Measurements from ENCODE around the gene MSI2. TPM values are rescaled to one million over a fixed set of nuclear protein-coding genes. Genes with fewer than 3 reads are reported as not detected.

Gene MSI2
- total RNA-seq, 1 donor from 2014 or later = 67.9 TPM

DNA sequence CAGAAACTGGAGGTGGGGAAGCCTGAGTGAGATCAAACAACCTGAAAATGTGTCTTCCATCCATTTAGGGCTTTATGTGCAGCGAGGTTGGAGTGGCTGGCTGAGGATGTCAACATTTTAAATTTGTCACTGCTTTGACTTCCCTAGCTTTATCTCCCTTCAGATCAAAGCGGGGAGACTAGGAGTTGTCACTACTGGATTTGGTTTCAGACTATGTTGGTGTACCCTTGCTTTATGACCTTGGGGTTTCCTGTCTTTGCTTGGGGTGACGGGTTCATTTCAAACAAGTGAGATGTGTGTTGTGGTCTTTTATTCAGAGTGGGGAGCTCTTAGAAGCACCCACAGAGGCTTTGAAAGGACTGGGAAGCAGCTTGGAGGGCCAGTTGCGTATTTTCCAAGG lies 25.6 kb downstream of the MSI2 start:
- Histone ChIP-seq H3K79me2 (ENCODE audit: insufficient read depth, low read length) (peaks cover 5% of the 10 kb centered on the region), H3K4me2 (ENCODE audit: low read length) (no peak overlapping the region), H3K4me1 (ENCODE audit: insufficient read depth, low read length) (peaks cover 25% of the 10 kb centered on the region), H3K27me3 (ENCODE audit: insufficient read depth, low read length) (no peaks in the 10 kb centered on the region), H3K9ac (ENCODE audit: low read length) (no peak overlapping the region), H3K4me3 (ENCODE audit: insufficient read depth, low read depth, low read length) (no peak overlapping the region), H3K9me3 (ENCODE audit: insufficient read depth, low read depth, low read length) (no peaks in the 10 kb centered on the region), H3K27ac (ENCODE audit: low read depth, low read length) (no peak overlapping the region), H4K20me1 (ENCODE audit: insufficient read depth, low read length) (peaks cover 58% of the 10 kb centered on the region), H2AFZ (ENCODE audit: low read depth, low read length) (no peak overlapping the region), H3K36me3 (ENCODE audit: insufficient read depth, low read length) (no peaks in the 10 kb centered on the region)
- TF ChIP-seq, protein P1, sequence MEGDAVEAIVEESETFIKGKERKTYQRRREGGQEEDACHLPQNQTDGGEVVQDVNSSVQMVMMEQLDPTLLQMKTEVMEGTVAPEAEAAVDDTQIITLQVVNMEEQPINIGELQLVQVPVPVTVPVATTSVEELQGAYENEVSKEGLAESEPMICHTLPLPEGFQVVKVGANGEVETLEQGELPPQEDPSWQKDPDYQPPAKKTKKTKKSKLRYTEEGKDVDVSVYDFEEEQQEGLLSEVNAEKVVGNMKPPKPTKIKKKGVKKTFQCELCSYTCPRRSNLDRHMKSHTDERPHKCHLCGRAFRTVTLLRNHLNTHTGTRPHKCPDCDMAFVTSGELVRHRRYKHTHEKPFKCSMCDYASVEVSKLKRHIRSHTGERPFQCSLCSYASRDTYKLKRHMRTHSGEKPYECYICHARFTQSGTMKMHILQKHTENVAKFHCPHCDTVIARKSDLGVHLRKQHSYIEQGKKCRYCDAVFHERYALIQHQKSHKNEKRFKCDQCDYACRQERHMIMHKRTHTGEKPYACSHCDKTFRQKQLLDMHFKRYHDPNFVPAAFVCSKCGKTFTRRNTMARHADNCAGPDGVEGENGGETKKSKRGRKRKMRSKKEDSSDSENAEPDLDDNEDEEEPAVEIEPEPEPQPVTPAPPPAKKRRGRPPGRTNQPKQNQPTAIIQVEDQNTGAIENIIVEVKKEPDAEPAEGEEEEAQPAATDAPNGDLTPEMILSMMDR (IDR thresholded peaks at IDR 0.05; ENCODE audit: insufficient read depth, low read depth, low read length) = no peak
- TF ChIP-seq EZH2 (IDR thresholded peaks at IDR 0.05; ENCODE audit: insufficient read depth, low read length) = no peak
- Mint-ChIP-seq H3K4me3 (ENCODE audit: unreplicated experiment) (no peak overlapping the region), H3K4me1 (ENCODE audit: low read depth, unreplicated experiment) (peaks cover 35% of the 10 kb centered on the region), H3K27ac (ENCODE audit: unreplicated experiment) (no peak overlapping the region), H3K27me3 (ENCODE audit: low read depth, unreplicated experiment) (no peaks in the 10 kb centered on the region), H3K36me3 (ENCODE audit: low read depth, unreplicated experiment) (peaks cover 27% of the 10 kb centered on the region), H3K9me3 (ENCODE audit: unreplicated experiment) (no peaks in the 10 kb centered on the region)
- FAIRE-seq (no peak), DNase-seq (ENCODE audit: low read depth) (no peak)

DNA sequence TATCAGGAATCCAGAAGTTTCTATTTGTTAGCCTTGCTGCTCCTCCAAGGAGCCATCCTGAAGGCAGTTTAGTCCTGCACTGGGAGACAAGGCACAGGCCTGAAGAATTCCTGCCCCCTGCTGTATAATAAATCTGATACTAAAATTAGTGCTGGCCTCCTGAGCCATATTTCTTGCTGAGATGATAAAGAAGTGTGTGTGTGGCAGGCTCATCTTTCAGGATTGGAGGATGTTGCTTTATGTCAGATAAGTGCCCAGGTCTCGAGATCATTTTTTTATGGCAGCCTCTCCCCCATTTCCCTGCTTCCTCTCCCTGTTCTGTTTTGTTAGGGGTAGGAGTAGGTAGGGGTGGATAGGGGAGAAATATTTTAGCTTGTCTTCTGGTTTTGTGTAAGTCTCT lies 26.0 kb downstream of the MSI2 start:
- no peaks in the 10 kb centered on the region for H3K27me3 ChIP-seq (ENCODE audit: insufficient read depth, low read length)
- Mint-ChIP-seq H3K27ac (ENCODE audit: unreplicated experiment) (no peak overlapping the region), H3K27me3 (ENCODE audit: low read depth, unreplicated experiment) (no peaks in the 10 kb centered on the region), H3K4me1 (ENCODE audit: low read depth, unreplicated experiment) (peaks cover 35% of the 10 kb centered on the region), H3K9me3 (ENCODE audit: unreplicated experiment) (no peaks in the 10 kb centered on the region), H3K36me3 (ENCODE audit: low read depth, unreplicated experiment) (peaks cover 30% of the 10 kb centered on the region), H3K4me3 (ENCODE audit: unreplicated experiment) (no peak overlapping the region)
- H3K36me3 ChIP-seq (ENCODE audit: insufficient read depth, low read length) = no peaks in the 10 kb centered on the region
- H3K4me2 ChIP-seq (ENCODE audit: low read length) = no peak overlapping the region
- H3K27ac ChIP-seq (ENCODE audit: low read depth, low read length) = no peak overlapping the region
- H3K9me3 ChIP-seq (ENCODE audit: insufficient read depth, low read depth, low read length) = no peaks in the 10 kb centered on the region
- no peak overlapping the region for H3K9ac ChIP-seq (ENCODE audit: low read length)
- H2AFZ ChIP-seq (ENCODE audit: low read depth, low read length) = no peak overlapping the region
- DNase-seq (ENCODE audit: low read depth) = no peak
- no peak for FAIRE-seq
- peaks cover 5% of the 10 kb centered on the region for H3K79me2 ChIP-seq (ENCODE audit: insufficient read depth, low read length)
- H3K4me3 ChIP-seq (ENCODE audit: insufficient read depth, low read depth, low read length) = no peak overlapping the region
- TF ChIP-seq, protein P1 (IDR thresholded peaks at IDR 0.05; ENCODE audit: insufficient read depth, low read depth, low read length) = no peak
- no peak for TF ChIP-seq EZH2 (IDR thresholded peaks at IDR 0.05; ENCODE audit: insufficient read depth, low read length)
- H4K20me1 ChIP-seq (ENCODE audit: insufficient read depth, low read length) = peaks cover 60% of the 10 kb centered on the region
- peaks cover 25% of the 10 kb centered on the region for H3K4me1 ChIP-seq (ENCODE audit: insufficient read depth, low read length)

- DNase-seq (ENCODE audit: low read depth) = no peak
- Histone ChIP-seq H4K20me1 (ENCODE audit: insufficient read depth, low read length) (peaks cover 63% of the 10 kb centered on the region), H3K9me3 (ENCODE audit: insufficient read depth, low read depth, low read length) (no peaks in the 10 kb centered on the region), H3K27me3 (ENCODE audit: insufficient read depth, low read length) (no peaks in the 10 kb centered on the region), H3K27ac (ENCODE audit: low read depth, low read length) (no peak overlapping the region), H3K9ac (ENCODE audit: low read length) (no peak overlapping the region), H3K4me2 (ENCODE audit: low read length) (no peak overlapping the region), H3K79me2 (ENCODE audit: insufficient read depth, low read length) (peaks cover 15% of the 10 kb centered on the region), H3K4me1 (ENCODE audit: insufficient read depth, low read length) (peaks cover 32% of the 10 kb centered on the region), H2AFZ (ENCODE audit: low read depth, low read length) (no peak overlapping the region), H3K36me3 (ENCODE audit: insufficient read depth, low read length) (no peaks in the 10 kb centered on the region), H3K4me3 (ENCODE audit: insufficient read depth, low read depth, low read length) (no peak overlapping the region)
- TF ChIP-seq EZH2 (IDR thresholded peaks at IDR 0.05; ENCODE audit: insufficient read depth, low read length) = no peak
- TF ChIP-seq, protein P1 (IDR thresholded peaks at IDR 0.05; ENCODE audit: insufficient read depth, low read depth, low read length) = no peak
- no peaks in the 10 kb centered on the region for H3K27me3 Mint-ChIP-seq (ENCODE audit: low read depth, unreplicated experiment)
- H3K4me1 Mint-ChIP-seq (ENCODE audit: low read depth, unreplicated experiment) = peaks cover 42% of the 10 kb centered on the region
- no peak for FAIRE-seq
- peaks cover 30% of the 10 kb centered on the region for H3K36me3 Mint-ChIP-seq (ENCODE audit: low read depth, unreplicated experiment)
- no peaks in the 10 kb centered on the region for H3K9me3 Mint-ChIP-seq (ENCODE audit: unreplicated experiment)
- H3K4me3 Mint-ChIP-seq (ENCODE audit: unreplicated experiment) = no peak overlapping the region
- H3K27ac Mint-ChIP-seq (ENCODE audit: unreplicated experiment) = peak overlapping the region; percentile 60
These were observed 27.1 kb downstream of the MSI2 start for GRCh38 chr17:57283203-57283971.
